HG03064 (cell line): ENCODE data around the gene ATG16L2.

Source experiments
- ATAC-seq: cut with Tn5 transposase; IDR thresholded peaks from one replicate; pipeline ENCODE4 v1.9.1; 2021; ENCODE audit warnings: low read depth; ENCODE audit not compliant: unreplicated experiment

Gene ATG16L2

DNA sequence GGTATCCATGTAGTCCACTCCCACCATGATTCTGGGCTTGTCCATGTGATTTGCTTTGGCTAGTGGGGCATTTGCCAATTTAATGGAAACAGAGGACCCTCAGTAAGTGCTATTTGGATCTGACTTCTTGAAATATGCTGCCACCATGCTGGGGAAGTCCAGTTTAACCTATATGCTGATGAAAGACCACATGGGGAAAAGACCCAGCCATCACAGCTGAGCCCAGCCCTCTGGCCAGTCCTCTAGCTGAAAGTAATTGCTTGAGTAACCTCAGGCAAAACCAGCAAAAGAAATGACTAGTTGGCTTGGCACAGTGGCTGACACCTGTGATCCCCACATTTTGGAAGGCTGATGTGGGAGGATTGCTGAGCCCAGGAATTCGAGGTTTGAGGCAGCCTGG lies 61.5 kb downstream of the ATG16L2 start:
- no peak for ATAC-seq

DNA sequence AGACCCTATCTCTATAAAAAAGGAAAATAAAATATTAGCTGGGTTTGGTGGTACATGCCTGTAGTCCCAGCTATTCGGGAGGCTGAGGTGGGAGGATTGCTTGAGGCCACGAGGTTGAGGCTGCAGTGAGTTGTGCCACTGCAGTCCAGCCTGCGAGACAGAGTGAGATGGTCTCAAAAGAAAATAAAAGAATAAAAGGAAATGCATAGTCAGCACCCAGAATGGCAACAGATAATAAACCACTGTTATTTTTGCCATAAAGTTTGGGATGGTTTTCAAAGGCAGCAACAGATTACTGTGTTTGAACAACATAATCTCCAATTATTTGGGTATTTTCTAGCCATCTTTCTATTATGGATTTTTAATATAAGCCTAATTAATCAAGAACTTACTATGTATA lies 61.9 kb downstream of the ATG16L2 start:
- ATAC-seq, result no peak
